NOMO-1 treated with DMSO at 0.1 percent for 48 hours (cell line): ENCODE results near the gene FBXW10.
"Not testable (repeated sequence)": the region's sequence is repeated elsewhere in the genome, so short reads cannot be mapped to it uniquely, and the experiment has no call there.

Source experiments
- DNase-seq: peaks from one replicate; lab custom pipeline; 2025; ENCODE audit not compliant: unreplicated experiment; lab: John Stamatoyannopoulos, UW

The FBXW10 gene

GRCh38 chr17:18753829-18754409 is 10.1 kb downstream of the FBXW10 start:
- DNase-seq, result not testable (repeated sequence)

DNA sequence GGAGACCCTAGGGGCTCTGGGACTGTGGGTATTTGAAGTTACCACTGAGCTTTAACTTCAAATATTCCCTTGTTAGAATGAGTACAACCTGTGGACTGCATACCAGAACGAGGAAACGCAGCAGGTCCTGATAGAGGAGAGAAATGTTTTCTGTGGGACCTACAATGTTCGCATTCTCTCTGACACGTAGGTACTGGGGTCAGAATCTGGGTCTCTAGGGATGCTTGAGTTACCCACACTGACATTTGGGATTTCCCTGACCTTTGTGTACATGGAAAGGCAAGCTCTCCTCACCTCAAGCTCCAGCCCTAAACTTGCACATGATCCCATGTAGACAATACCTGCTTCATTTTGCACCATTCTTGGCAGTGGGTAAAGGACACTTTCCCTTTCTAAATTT is 12.1 kb downstream of the FBXW10 start:
- not testable (repeated sequence) for DNase-seq

DNA sequence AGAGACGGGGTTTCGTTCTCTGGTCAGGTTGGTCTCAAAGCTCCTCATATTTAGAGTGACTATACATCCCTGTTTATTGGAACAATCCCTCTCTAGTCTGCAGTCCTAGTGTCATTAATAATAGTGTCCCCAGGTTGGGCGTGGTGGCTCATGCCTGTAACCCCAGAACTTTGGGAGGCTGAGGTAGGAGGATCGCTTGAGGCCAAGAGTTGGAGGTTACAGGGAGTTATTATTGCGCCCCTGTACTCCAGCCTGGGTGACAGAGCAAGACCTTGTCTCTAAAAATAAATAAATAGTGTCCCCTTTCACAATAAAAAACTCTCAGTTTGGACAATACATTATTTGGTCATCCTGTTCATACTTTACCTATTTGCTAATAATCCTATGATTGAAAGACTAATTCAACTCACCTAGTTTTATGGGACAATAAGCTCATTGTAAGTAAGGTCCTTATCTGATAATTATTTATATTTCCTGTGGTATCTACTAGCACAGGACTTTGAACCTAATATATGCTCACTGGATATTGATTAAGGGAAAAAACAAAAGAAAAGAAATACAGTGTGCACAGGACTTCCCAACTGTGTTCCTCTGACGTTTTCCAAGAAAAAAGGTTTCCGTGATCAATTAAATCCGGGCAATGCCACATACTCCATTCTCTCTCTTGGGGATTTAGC is 13.7 kb downstream of the FBXW10 start:
- DNase-seq, result not testable (repeated sequence)

- not testable (repeated sequence) for DNase-seq
Measured at GRCh38 chr17:18758344-18758743, 14.5 kb downstream of the FBXW10 start.

DNA sequence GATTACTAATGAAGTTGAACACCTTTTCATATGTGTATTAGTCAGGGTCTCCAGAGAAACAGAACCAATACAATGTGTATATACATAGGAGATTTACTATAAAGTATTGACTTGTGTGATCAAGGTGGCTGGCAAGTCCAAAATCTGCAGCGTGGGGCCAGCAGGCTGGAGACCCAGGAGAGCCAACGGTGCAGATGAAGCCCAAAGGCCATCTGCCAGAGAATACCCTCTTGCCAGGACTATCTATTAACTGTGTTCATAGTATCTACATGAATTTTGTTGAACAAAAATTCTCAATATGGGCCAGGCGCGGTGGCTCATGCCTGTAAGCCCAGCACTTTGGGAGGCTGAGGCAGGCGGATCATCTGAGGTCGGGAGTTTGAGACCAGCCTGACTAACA is 16.4 kb downstream of the FBXW10 start:
- DNase-seq, result not testable (repeated sequence)

DNA sequence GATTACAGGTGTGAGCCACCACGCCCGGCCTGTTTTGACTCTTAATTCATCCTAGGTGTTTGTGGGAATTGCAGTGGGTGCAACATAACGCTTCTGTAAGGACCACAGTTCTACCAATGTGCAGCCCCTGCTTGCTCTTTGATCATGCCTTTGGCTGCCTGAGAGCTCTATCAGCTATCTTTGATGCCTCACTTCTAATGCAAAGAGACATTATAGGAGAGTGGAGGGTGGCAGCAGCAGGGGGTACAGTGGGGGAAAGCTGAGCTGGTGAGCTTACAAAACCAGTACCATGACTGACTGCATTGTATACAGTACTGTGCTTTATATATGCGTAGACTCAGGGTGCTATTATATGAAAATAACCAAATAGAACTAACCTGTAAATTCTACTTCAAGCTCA is 26.7 kb downstream of the FBXW10 start:
- not testable (repeated sequence) for DNase-seq

- not testable (repeated sequence) for DNase-seq
Measured at GRCh38 chr17:18771066-18771465, 27.2 kb downstream of the FBXW10 start.

DNA sequence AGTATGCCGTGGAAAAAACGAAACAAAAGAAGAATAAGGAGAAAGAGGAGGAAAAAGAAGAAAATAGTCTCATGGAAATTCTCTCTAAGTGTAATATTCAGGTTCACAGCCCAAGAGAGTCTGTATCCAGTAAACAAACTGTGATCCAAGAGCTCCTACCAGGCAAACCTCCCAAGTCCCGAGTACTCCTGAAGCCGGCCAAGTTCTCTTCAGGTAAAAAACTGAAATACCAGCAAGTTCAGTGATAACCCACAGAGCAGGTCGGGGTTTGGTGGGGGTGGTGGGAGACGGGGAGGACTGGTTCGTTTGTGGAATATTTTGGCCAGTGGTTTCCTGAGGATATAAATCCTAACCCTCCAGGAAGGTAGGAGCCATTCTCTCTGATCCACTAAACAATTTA is 28.6 kb downstream of the FBXW10 start:
- DNase-seq, result no peak

- DNase-seq, result peak; percentile 96
Measured at GRCh38 chr17:18780991-18781718, 37.3 kb downstream of the FBXW10 start, which contains the start of gene TVP23B. Gene TVP23B, plus strand, starts transcription at chr17:18781183. Its CDS starts 111 bp downstream, at chr17:18781294.

DNA sequence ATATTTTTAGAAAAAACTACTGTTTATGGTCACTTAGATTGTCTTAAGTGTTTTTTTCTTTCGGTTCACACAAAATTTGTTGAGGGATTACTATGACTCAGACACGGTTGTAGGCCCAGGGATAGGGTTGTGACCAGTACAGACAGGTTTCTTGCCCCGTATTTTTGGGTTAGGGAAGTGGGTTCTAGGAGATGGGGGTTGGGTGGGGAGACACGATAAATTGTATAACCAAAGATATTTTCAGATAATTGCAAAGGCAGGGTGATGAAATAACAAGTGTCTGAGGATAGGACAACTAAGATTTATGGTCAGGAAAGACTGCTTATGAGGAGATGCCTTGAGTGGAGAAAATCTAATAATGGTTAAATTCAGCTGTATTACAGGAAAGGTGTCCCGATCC is 38.0 kb downstream of the FBXW10 start:
- DNase-seq, result peak; percentile 41

GRCh38 chr17:18785933-18786332 is 42.1 kb downstream of the FBXW10 start:
- not testable (repeated sequence) for DNase-seq

DNA sequence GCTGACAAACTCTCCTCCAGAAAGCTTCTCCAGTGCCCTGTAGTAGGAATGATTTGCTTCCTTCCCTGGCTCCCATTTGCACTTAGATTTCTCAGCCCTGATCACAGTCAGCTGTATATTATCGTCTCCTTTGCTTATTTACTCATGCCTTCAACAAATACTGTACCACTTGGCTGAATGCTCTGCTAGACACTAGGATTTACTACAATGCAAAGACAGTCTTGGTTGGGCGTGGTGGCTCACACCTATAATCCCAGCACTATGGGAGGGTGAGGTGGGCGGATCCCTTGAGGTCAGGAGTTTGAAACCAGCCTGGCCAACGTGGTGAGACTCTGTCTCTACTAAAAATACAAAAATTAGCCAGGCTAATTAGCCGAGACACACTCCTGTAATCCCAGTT is 43.0 kb downstream of the FBXW10 start:
- DNase-seq, result not testable (repeated sequence)

GRCh38 chr17:18791402-18791801 is 47.5 kb downstream of the FBXW10 start:
- not testable (repeated sequence) for DNase-seq

DNA sequence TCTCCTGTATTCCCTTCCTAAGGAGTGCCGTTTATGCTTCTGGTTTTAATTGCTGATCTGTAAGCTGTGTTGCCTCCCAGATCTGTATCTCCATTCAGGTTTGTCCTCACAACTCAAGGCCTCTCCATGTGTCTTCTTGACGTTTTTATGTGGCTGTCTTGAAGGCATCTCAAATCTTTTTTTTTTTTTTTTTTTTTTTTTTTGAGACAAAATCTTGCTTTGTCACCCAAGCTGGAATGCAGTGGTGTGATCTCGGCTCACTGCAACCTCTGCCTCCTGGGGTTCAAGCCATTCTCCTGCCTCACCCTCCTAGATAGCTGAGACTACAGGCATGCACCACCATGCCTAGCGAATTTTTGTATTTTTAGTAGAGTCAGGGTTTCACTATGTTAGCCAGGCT is 51.0 kb downstream of the FBXW10 start:
- not testable (repeated sequence) for DNase-seq

DNA sequence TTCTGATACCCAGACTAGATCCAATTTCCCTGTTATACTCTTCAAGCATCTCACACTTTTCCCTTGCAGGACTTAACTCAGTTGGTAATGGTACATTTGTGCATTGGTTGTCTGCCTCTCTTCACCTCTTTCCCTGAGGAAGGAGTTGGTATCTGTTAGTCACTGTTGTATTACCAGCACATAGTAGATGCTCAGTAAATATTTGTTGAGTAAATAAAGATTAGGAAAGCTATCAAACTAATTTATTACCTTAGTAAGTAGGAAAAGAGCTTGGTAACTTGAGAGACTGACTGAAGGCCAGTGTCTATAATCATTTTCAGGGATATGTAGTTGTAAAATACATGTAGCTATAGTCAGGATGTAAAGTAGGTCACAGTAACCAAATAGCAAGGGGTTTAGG is 53.0 kb downstream of the FBXW10 start:
- not testable (repeated sequence) for DNase-seq

DNA sequence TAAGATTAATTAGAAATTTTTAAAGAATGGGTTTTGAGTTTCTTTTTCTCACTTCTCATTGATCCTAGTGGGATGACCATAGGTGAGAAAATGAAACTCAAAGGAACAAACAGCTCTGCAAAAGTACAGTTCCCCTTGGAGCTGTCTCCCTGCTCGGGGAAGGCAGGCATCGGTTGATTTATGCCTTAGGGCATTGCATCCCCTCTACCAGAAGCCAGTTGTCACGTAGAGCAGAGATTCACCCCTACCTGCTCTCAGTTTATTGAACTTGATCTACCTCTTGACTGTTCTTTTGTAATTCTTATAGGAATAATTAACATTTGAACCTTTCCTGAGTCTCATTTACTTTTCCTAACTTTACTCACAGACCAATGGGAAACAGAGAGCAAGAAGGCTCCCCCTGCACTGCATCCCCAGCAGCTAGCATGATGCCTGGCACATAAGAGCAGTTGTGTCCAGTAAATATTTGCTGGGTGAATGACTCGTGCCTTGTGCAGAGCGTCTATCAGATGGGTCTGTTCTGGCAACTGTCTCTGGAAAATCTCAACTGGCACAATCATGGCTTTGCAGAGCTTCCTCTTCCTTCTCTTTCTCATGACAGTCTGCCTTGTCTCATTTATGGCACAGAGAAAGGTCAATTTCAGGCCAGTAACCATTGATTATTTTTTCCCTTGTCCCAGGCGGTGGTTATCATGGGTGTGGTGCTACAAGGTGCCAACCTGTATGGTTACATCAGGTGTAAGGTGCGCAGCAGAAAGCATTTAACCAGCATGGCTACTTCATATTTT is 59.8 kb downstream of the FBXW10 start:
- DNase-seq, result not testable (repeated sequence)

DNA sequence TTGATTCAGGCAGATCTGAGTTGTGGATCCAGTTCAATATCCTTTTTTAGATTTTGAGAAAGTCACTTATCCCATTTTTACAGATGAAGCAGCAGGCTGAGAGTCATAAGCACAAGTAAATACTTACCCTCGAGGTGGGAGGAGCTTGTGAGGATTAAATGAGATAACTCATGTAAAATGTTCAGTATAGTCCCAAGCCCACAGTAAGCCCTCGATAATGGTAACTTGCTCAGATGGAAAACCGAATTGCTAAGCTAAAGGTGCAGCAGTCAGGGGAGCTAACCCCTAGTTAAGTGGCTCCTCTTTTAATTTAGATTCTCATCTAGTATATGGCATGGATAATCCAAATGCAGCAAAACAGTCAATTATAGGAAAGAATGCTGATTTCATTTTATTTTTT is 72.1 kb downstream of the FBXW10 start:
- DNase-seq, result not testable (repeated sequence)

DNA sequence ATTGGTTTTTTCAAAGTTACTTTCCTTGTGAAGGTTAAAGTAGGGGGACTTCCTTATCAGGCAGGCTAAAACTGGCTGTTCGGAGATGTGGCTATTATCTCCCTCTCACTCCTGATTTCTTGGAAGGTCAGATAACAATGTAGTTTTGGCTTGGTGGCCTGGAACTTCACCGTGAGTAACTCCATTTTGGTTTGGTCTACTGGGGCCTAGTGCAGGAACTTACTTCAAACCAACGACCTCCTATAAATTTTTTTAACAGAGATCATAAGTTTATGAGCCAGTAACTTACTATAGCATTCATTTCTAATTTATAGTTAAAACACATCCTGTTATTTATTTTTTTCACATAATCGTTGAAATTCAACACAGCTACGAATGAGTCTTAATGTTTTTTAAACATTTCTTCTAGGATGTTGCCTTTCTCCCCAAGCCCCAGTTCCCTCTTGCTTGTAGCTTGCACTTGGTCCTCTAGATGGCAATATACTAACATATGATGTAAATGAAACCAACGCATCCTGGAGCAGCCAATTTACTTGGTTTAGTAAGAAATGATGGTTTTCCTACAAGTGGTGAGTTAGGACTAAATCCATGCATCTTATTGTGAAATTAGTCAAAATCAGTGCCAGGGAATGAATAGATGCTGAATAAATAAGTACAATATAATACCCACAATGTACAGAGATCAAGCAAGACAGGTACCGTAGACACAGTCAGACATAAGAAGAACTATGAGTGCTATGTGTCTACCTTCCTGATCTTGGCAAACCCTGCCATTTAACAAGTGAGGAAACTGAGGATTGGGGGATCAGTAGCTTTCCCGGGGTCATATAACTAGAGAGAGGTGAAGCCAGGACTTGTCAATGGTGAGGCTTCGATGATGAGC is 72.9 kb downstream of the FBXW10 start:
- peak; percentile 56 for DNase-seq

DNA sequence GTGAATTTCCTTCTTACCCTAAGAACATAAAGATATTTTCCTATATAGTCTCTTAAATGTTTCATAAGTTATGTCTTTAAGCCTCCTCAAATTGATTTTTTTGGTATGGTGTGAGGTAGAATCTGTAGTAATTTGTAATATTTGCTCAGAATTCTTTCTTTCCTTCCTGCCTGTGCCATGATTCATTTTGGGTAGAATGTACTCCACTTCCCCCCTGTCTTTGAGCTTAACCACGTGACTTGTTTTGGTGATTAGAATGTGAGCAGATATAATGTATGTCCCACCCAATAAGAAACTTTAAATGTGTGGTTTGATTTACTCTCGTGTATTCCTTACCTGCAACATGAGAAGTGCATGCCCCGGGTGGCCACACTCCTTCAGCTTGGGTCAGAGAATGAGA is 77.6 kb downstream of the FBXW10 start:
- DNase-seq, result not testable (repeated sequence)

- DNase-seq, result not testable (repeated sequence)
Measured at GRCh38 chr17:18827613-18828012, 83.8 kb downstream of the FBXW10 start.
